Stimulated activated naive CD4-positive, alpha-beta T cell treated with Interleukin-2 at 50 U/mL for 16 hours (primary cell): Measurements from ENCODE around the gene FCN3.

Experiments
- DNase-seq: peaks from one replicate; lab custom pipeline; 2025; lab: John Stamatoyannopoulos, UW

FCN3 gene

GRCh38 chr1:27380224-27380623 is 5.6 kb upstream of the FCN3 start:
- no peak for DNase-seq

- DNase-seq, result no peak
Measured at GRCh38 chr1:27379564-27380122, 5.0 kb upstream of the FCN3 start.

- no peak for DNase-seq
Measured at GRCh38 chr1:27377760-27378495, 3.3 kb upstream of the FCN3 start.

- no peak for DNase-seq
Measured at GRCh38 chr1:27372808-27373690, 1.6 kb downstream of the FCN3 start.

GRCh38 chr1:27372022-27372807 is 2.4 kb downstream of the FCN3 start:
- no peak for DNase-seq

- no peak for DNase-seq
Measured at GRCh38 chr1:27368869-27369582, 5.6 kb downstream of the FCN3 start.

- DNase-seq, result no peak
Measured at GRCh38 chr1:27367160-27367650, 7.4 kb downstream of the FCN3 start.

- DNase-seq, result peak; percentile 29
Measured at GRCh38 chr1:27366411-27367159, 8.0 kb downstream of the FCN3 start, which contains the start of gene MAP3K6. TSS of gene MAP3K6 (minus strand) at chr1:27366961. CDS start at chr1:27366597, 364 bp downstream.

- DNase-seq, result peak; percentile 68
Measured at GRCh38 chr1:27366113-27366410, 8.6 kb downstream of the FCN3 start.

GRCh38 chr1:27365372-27366112 is 9.1 kb downstream of the FCN3 start:
- DNase-seq, result peak; percentile 73

- DNase-seq, result no peak
Measured at GRCh38 chr1:27364696-27365371, 9.8 kb downstream of the FCN3 start.

- DNase-seq, result no peak
Measured at GRCh38 chr1:27363766-27364695, 10.6 kb downstream of the FCN3 start.

- no peak for DNase-seq
Measured at GRCh38 chr1:27361553-27361952, 13.1 kb downstream of the FCN3 start.

GRCh38 chr1:27361044-27361402 is 13.6 kb downstream of the FCN3 start:
- no peak for DNase-seq

GRCh38 chr1:27360159-27361043 is 14.2 kb downstream of the FCN3 start:
- DNase-seq, result peak; percentile 41

GRCh38 chr1:27359822-27360158 is 14.8 kb downstream of the FCN3 start:
- DNase-seq, result peak; percentile 27

GRCh38 chr1:27358928-27359313 is 15.7 kb downstream of the FCN3 start:
- DNase-seq, result no peak
